HG02759 (cell line): Measurements from ENCODE around the gene OCEL1.

Experiments used
- ATAC-seq: cut with Tn5 transposase; IDR thresholded peaks from one replicate; pipeline ENCODE4 v1.9.1; 2021; ENCODE audit warnings: mild to moderate bottlenecking, moderate library complexity; ENCODE audit not compliant: unreplicated experiment

Gene OCEL1

GRCh38 chr19:17237747-17238706 lies 12.0 kb downstream of the OCEL1 start:
- ATAC-seq: no peak

- no peak for ATAC-seq
These were observed 14.2 kb downstream of the OCEL1 start for GRCh38 chr19:17240062-17240752.

GRCh38 chr19:17240826-17241399 lies 14.9 kb downstream of the OCEL1 start:
- ATAC-seq: no peak

GRCh38 chr19:17242431-17243208 lies 16.6 kb downstream of the OCEL1 start:
- no peak for ATAC-seq

GRCh38 chr19:17243211-17243829 lies 17.3 kb downstream of the OCEL1 start:
- ATAC-seq: no peak

- ATAC-seq: no peak
These were observed 18.0 kb downstream of the OCEL1 start for GRCh38 chr19:17243830-17244617.

GRCh38 chr19:17244618-17245534 lies 18.9 kb downstream of the OCEL1 start:
- ATAC-seq: peak; percentile 12

- ATAC-seq: no peak
These were observed 19.5 kb downstream of the OCEL1 start, which contains the start of gene NR2F6 for GRCh38 chr19:17245535-17245984. NR2F6 (minus strand) TSS chr19:17245919; CDS start chr19:17245220, 699 bp downstream.

GRCh38 chr19:17246681-17247425 lies 20.8 kb downstream of the OCEL1 start:
- peak; percentile 17 for ATAC-seq

- no peak for ATAC-seq
These were observed 22.2 kb downstream of the OCEL1 start for GRCh38 chr19:17248011-17248776.

GRCh38 chr19:17249887-17250548 lies 24.0 kb downstream of the OCEL1 start:
- no peak for ATAC-seq

- no peak for ATAC-seq
These were observed 28.6 kb downstream of the OCEL1 start for GRCh38 chr19:17254636-17255035.

- ATAC-seq: no peak
These were observed 29.2 kb downstream of the OCEL1 start for GRCh38 chr19:17255150-17255621.

GRCh38 chr19:17256130-17256529 lies 30.1 kb downstream of the OCEL1 start:
- no peak for ATAC-seq

GRCh38 chr19:17259118-17259780 lies 33.2 kb downstream of the OCEL1 start:
- no peak for ATAC-seq

GRCh38 chr19:17259934-17260333 lies 33.9 kb downstream of the OCEL1 start:
- no peak for ATAC-seq
